Lung (tissue), 12 donors: ENCODE data around the gene MMP24OS. TPM values are rescaled to one million over a fixed set of nuclear protein-coding genes. Genes with fewer than 3 reads are reported as not detected.

Experiments
- ATAC-seq: fragments of 200-7000 bp; cut with Tn5 transposase; one replicate; pipeline ENCODE4 v1.9.1; 2020; ENCODE audit warnings: moderate number of reproducible peaks; ENCODE audit not compliant: insufficient read depth, low FRiP score
- DNase-seq, 3 donors: peaks; one replicate each; pipeline ENCODE4 v3.0.0-alpha.2; 2013 to 2017
- H3K27ac ChIP-seq, 2 donors: one replicate each; pipeline ENCODE4 v1.5.1; 2013; ENCODE audit warnings: mild to moderate bottlenecking in 2 of 2, moderate library complexity in 2 of 2, control low read depth in 1 of 2, inconsistent platforms in 1 of 2, low read depth in 1 of 2, low read length in 1 of 2
- H3K27me3 ChIP-seq, 3 donors: one replicate each; pipeline ENCODE4 v1.5.1; 2013; ENCODE audit warnings: low read length in 2 of 3; ENCODE audit not compliant: control insufficient read depth in 3 of 3, insufficient read depth in 3 of 3
- H3K36me3 ChIP-seq, 4 donors: one replicate each; pipeline ENCODE4 v1.5.1; 2013; ENCODE audit warnings: low read length in 4 of 4, mild to moderate bottlenecking in 1 of 4, moderate library complexity in 1 of 4; ENCODE audit not compliant: control insufficient read depth in 4 of 4, insufficient read depth in 4 of 4
- H3K4me1 ChIP-seq, 5 donors: one replicate each; pipeline ENCODE4 v1.5.1; 2013; ENCODE audit warnings: low read length in 5 of 5, mild to moderate bottlenecking in 2 of 5, moderate library complexity in 1 of 5; ENCODE audit not compliant: control insufficient read depth in 5 of 5, insufficient read depth in 5 of 5
- H3K4me3 ChIP-seq: one replicate; pipeline ENCODE4 v1.5.1; 2013; ENCODE audit warnings: mild to moderate bottlenecking, control low read depth, moderate library complexity
- H3K9ac ChIP-seq, 2 donors: one replicate each; pipeline ENCODE4 v1.5.1; 2013; ENCODE audit warnings: low read length in 2 of 2, control low read depth in 1 of 2; ENCODE audit not compliant: insufficient read depth in 1 of 2
- H3K9me3 ChIP-seq, 4 donors: one replicate each; pipeline ENCODE4 v1.5.1; 2013; ENCODE audit warnings: low read length in 3 of 4, mild to moderate bottlenecking in 1 of 4, moderate library complexity in 1 of 4; ENCODE audit not compliant: control insufficient read depth in 4 of 4, insufficient read depth in 3 of 4
- CTCF ChIP-seq: IDR thresholded peaks from 2 replicates; pipeline ENCODE4 v1.5.1; 2012; ENCODE audit warnings: mild to moderate bottlenecking; ENCODE audit errors: control extremely low read depth, extremely low read depth
- WGBS, 2 donors: extraction: QIAGEN DNeasy Blood & Tissue Kit; methylation state at CpG; one replicate each; pipeline ENCODE4 v1.1.7; 2013; 5-methylcytosine and 5-hydroxymethylcytosine counted together
- polyA plus RNA-seq, 2 donors: library from polyadenylated mRNA; stranded (reverse); fragments of 200-250 nt; gene quantifications; one replicate each; pipeline ENCODE4 v1.2.1, GENCODE V29; 2013
- total RNA-seq, 2 donors: library from RNA; depleted of rRNA in 1 of 2; stranded (reverse); fragments of >200 nt in 1 of 2; gene quantifications; one replicate each; pipeline ENCODE4 v1.2.1, GENCODE V29; 2014 to 2021
- donor health status: control.
- donor health status: control.
- donor health status: Bipolar disorder and iron deficiency.
- donor health status: healthy.
- donor health status: DM: yes; HTN: yes; CAD: no.

MMP24OS gene
- total and polyA plus RNA-seq, 4 donors: 27.8 to 117 (median 68.8) TPM

- no peak overlapping the region for H3K27ac ChIP-seq
- peaks cover 0 to 6% (median 0%) of the 10 kb centered on the region in 5 donors for H3K4me1 ChIP-seq
- ATAC-seq: no peak
- no peak overlapping the region for H3K9ac ChIP-seq
- TF ChIP-seq CTCF: no peak
- peaks cover 0 to 3% (median 1%) of the 10 kb centered on the region in 4 donors for H3K36me3 ChIP-seq
- no peak overlapping the region for H3K4me3 ChIP-seq
- no peak for DNase-seq
- 40 to 75% methylated on average over 1 of the region's 1 CpG for WGBS, 2 donors
- no peaks in the 10 kb centered on the region for H3K9me3 ChIP-seq
- no peaks in the 10 kb centered on the region for H3K27me3 ChIP-seq
Measured at GRCh38 chr20:35312318-35312717, 34.4 kb upstream of the MMP24OS start.

DNA sequence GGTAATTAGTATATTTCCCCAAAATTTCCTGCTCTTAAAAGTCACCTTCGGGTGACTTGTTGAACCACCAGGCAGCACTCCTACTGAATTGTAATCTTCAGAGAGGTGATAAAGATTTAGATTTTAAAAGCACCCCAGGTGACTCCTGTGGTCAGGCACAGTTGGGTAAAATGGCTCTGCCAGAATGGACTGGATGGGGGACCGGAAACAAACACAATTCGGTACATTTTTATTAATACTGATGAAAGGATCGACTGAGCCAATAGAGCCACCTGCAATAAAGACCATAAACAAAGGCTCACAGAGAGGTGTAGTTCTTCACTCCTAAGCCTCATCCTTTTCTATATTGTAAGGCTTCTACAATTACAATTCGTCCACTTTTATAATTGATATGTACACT, 33.9 kb upstream of the MMP24OS start:
- H3K9ac ChIP-seq: no peak overlapping the region
- H3K4me3 ChIP-seq: no peak overlapping the region
- TF ChIP-seq CTCF: no peak
- peaks cover 0 to 3% (median 1%) of the 10 kb centered on the region in 4 donors for H3K36me3 ChIP-seq
- H3K27ac ChIP-seq: no peak overlapping the region
- H3K4me1 ChIP-seq: peaks cover 0 to 6% (median 0%) of the 10 kb centered on the region in 5 donors
- WGBS, 2 donors: 93 to 95% methylated on average over 5 of the region's 5 CpGs
- DNase-seq (no peak), ATAC-seq (no peak)
- H3K27me3 ChIP-seq: no peaks in the 10 kb centered on the region
- H3K9me3 ChIP-seq: no peaks in the 10 kb centered on the region

- no peak for ATAC-seq
- DNase-seq: no peak
- no peak for TF ChIP-seq CTCF
- Histone ChIP-seq H3K36me3 (peaks cover 0 to 4% (median 1%) of the 10 kb centered on the region in 4 donors), H3K9me3 (no peaks in the 10 kb centered on the region), H3K27me3 (no peaks in the 10 kb centered on the region), H3K4me1 (peaks cover 0 to 6% (median under 1%) of the 10 kb centered on the region in 5 donors), H3K4me3 (no peak overlapping the region), H3K27ac (no peak overlapping the region), H3K9ac (no peak overlapping the region)
- 81 to 95% methylated on average over 2 of the region's 2 CpGs for WGBS, 2 donors
Measured at GRCh38 chr20:35311409-35311808, 33.5 kb upstream of the MMP24OS start.
